ENCODE measurements around the gene CDIPT.
"Not testable (repeated sequence)": the region's sequence is repeated elsewhere in the genome, so short reads cannot be mapped to it uniquely, and the experiment has no call there.

The CDIPT gene

GRCh38 chr16:29891525-29892457 is 28.8 kb upstream of the CDIPT start:
- POLR2A ChIA-PET: no interaction called here
- no peak for TF ChIP-seq CTCF (IDR thresholded peaks at IDR 0.05; ENCODE audit: control extremely low read depth, extremely low read depth, low read depth, missing control alignments)
- DNase-seq (ENCODE audit: extremely low spot score): no peak
- CTCF ChIA-PET: interaction anchor here (1.3 to 1.4 kb wide), 2 partner anchors 9 to 28 kb away, joined by 3 read pairs; partner anchors contain the start of gene CDIPT

- DNase-seq (ENCODE audit: extremely low spot score); POLR2A ChIA-PET: not testable (repeated sequence)
- CTCF ChIA-PET: interaction anchor here (0.6 kb wide), 1 partner anchor 41 kb away, joined by 3 read pairs; no protein-coding TSS in a partner anchor
Measured at GRCh38 chr16:29889372-29889771, 26.3 kb upstream of the CDIPT start.

GRCh38 chr16:29883987-29884386 is 21.0 kb upstream of the CDIPT start:
- CTCF ChIA-PET: interaction anchor here (1.1 to 1.7 kb wide), 3 partner anchors 14 to 68 kb away, joined by 3 to 4 read pairs (median 3); partner anchors contain the start of gene PAGR1
- no peak for TF ChIP-seq CTCF (IDR thresholded peaks at IDR 0.05; ENCODE audit: control extremely low read depth, extremely low read depth, low read depth, missing control alignments)
- DNase-seq (ENCODE audit: extremely low spot score): no peak
- POLR2A ChIA-PET: no interaction called here

- CTCF ChIA-PET: interaction anchor here (2.5 kb wide), 1 partner anchor 33 kb away, joined by 10 read pairs; no protein-coding TSS in a partner anchor
- POLR2A ChIA-PET: no interaction called here
- TF ChIP-seq CTCF (IDR thresholded peaks at IDR 0.05; ENCODE audit: control extremely low read depth, extremely low read depth, low read depth, missing control alignments): no peak
- no peak for DNase-seq (ENCODE audit: extremely low spot score)
Measured at GRCh38 chr16:29881050-29881449, 18.0 kb upstream of the CDIPT start.

- no peak for TF ChIP-seq CTCF (IDR thresholded peaks at IDR 0.05; ENCODE audit: control extremely low read depth, extremely low read depth, low read depth, missing control alignments)
- POLR2A ChIA-PET: no interaction called here
- DNase-seq (ENCODE audit: extremely low spot score): no peak
- CTCF ChIA-PET: interaction anchor here (1.2 to 1.5 kb wide), 2 partner anchors 14 to 30 kb away, joined by 6 to 8 read pairs; partner anchors contain the start of gene CDIPT
Measured at GRCh38 chr16:29878172-29878571, 15.1 kb upstream of the CDIPT start.

- peak; percentile 73 for DNase-seq (ENCODE audit: extremely low spot score)
- ChIA-PET CTCF (interaction anchor here (1.2 to 1.7 kb wide), 3 partner anchors 13 to 155 kb away, joined by 4 to 8 read pairs (median 6); partner anchors contain the start of gene CDIPT), POLR2A (no interaction called here)
- no peak for TF ChIP-seq CTCF (IDR thresholded peaks at IDR 0.05; ENCODE audit: control extremely low read depth, extremely low read depth, low read depth, missing control alignments)
Measured at GRCh38 chr16:29877266-29877961, 14.4 kb upstream of the CDIPT start.

Measured in GM10248 (cell line).